Activated naive CD8-positive, alpha-beta T cell treated with anti-CD3 and anti-CD28 coated beads, Interleukin-2, amount 10 ng/mL, durations not matched to agents 7 days and 5 days (primary cell): ENCODE measurements around the gene COPZ2. TPM values are rescaled to one million over a fixed set of nuclear protein-coding genes. Genes with fewer than 3 reads are reported as not detected.

Experiments used
- ATAC-seq: fragments of 150-1000 bp; cut with Tn5 transposase; one replicate; pipeline ENCODE4 v1.10.0; 2021; ENCODE audit warnings: low read depth, moderate library complexity
- POLR2A ChIA-PET: fragments of 350-600 bp; sonication (Branson Sonifier 250); formaldehyde crosslinking; loops from one replicate; lab custom pipeline; 2021; ENCODE audit warnings: antibody characterized with exemption; lab: Charles Lee
- DNase-seq: peaks from one replicate; pipeline ENCODE4 v3.0.0; 2021
- H3K27ac Mint-ChIP-seq: one replicate; pipeline ENCODE4 v1.8.0; 2022; ENCODE audit warnings: mild to moderate bottlenecking, mixed read lengths
- H3K27me3 Mint-ChIP-seq: one replicate; pipeline ENCODE4 v1.8.0; 2022; ENCODE audit warnings: mild to moderate bottlenecking, moderate library complexity, mixed read lengths
- H3K36me3 Mint-ChIP-seq: one replicate; pipeline ENCODE4 v1.8.0; 2021; ENCODE audit warnings: mild to moderate bottlenecking, mixed read lengths
- H3K4me1 Mint-ChIP-seq: one replicate; pipeline ENCODE4 v1.8.0; 2021; ENCODE audit warnings: mixed read lengths
- H3K4me3 Mint-ChIP-seq: one replicate; pipeline ENCODE4 v1.8.0; 2022; ENCODE audit warnings: mild to moderate bottlenecking, moderate library complexity, mixed read lengths
- H3K9me3 Mint-ChIP-seq: one replicate; pipeline ENCODE4 v1.8.0; 2021; ENCODE audit warnings: mixed read lengths
- microRNA-seq: library from miRNA; unstranded; fragments of <30 nt; microRNA quantifications from one replicate; pipeline ENCODE4 v1.2.0, GENCODE V29; 2022
- total RNA-seq, 2 experiments: library from RNA; stranded (reverse); gene quantifications; one replicate each; pipeline ENCODE4 v1.2.3, GENCODE V29; 2021

The COPZ2 gene
- total RNA-seq, 2 experiments from 2014 or later, result 6.1 to 8.8 TPM

DNA sequence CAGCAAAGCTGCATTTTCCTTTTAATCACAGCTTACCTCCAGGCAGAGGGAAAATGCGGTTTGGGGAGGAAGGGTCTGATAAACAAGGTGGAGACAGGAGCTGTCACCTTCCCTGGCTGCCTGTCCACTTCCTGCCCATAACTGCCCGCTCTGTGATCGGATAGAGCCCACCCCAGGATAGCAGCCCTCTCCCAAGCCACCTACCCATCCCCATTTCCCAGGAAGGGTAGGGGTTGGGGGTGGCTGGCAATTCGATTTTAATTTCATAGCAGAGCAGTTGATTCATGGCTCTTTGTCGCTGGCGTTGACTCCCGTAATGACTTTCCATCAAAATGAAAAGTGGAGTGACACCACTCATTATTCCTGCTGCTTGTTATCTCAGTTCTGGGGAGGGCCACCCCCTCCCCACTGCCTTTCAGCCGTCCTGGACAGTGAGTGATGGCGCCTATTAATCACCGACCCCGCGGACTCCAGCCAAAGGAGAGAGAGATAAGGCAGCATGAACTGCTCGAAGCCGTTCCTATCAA lies 55.4 kb downstream of the COPZ2 start:
- peaks cover 28% of the 10 kb centered on the region for H3K4me1 Mint-ChIP-seq
- peaks cover 28% of the 10 kb centered on the region for H3K36me3 Mint-ChIP-seq
- H3K4me3 Mint-ChIP-seq, result no peak overlapping the region
- H3K9me3 Mint-ChIP-seq, result no peaks in the 10 kb centered on the region
- no peak overlapping the region for H3K27ac Mint-ChIP-seq
- DNase-seq (no peak), ATAC-seq (no peak)
- H3K27me3 Mint-ChIP-seq, result no peaks in the 10 kb centered on the region
- POLR2A ChIA-PET, result interaction anchor here (0.6 to 2.4 kb wide), 3 partner anchors 12 to 36 kb away, joined by 3 to 8 read pairs (median 4); no protein-coding TSS in a partner anchor

DNA sequence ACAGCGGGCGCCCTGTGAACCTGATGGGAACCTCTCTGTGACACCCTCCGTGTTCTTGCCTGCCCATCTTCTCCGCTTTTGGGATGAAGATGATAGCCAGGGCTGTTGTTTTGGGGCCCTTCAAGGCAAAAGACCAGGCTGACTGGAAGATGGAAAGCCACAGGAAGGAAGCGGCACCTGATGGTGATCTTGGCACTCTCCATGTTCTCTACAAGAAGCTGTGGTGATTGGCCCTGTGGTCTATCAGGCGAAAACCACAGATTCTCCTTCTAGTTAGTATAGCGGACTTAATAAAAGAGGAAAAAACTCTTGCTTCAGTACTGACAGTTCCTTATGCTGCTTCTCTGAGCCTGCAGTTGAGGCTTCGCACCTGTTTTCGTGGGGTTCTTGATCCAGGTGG lies 56.1 kb downstream of the COPZ2 start:
- Mint-ChIP-seq H3K4me1 (peaks cover 28% of the 10 kb centered on the region), H3K9me3 (no peaks in the 10 kb centered on the region), H3K27ac (no peak overlapping the region), H3K36me3 (peaks cover 29% of the 10 kb centered on the region), H3K4me3 (peak overlapping the region; percentile 42), H3K27me3 (no peaks in the 10 kb centered on the region)
- DNase-seq (no peak), ATAC-seq (peak; percentile 15)
- POLR2A ChIA-PET, result interaction anchor here (1.5 to 2.4 kb wide), 2 partner anchors 37 to 39 kb away, joined by 4 to 8 read pairs; no protein-coding TSS in a partner anchor

DNA sequence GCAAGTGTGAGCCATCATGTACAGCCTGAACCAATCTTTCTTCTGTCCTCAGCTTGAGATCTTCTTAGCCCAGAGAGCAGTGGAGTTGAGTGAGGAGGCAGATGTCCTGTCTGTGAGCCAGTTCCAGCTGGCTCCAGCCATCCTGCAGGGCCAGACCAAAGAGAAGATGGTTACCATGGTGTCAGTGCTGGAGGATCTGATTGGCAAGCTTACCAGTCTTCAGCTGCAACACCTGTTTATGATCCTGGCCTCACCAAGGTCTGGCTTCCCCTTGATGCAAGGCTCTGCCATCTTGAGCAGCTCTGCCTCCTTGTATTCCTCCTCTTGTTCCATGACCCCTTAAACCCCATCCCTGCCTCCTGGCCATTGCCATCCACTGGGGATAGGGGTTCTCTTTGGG lies 57.1 kb downstream of the COPZ2 start:
- peak overlapping the region; percentile 64 for H3K27ac Mint-ChIP-seq
- no peak for ATAC-seq
- no peak overlapping the region for H3K4me3 Mint-ChIP-seq

DNA sequence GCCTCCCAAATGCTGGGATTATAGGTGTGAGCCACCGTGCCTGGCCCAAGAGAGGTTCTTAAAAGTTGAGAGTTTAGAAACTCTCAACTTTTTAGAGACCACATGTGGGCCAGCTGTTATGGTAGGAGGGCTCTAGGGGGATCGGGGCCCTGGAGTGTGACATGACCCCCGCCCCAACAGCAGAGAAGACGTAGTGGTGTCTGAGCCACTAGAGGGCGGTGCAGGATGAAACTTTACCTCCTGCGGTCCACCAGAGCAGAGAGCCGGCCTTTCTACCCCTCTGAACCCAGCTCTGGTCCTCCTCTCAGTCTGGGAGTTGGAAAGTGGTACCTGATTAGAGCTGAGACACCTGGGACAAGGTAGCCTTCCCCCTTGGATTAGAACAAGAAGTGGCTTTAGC lies 59.3 kb downstream of the COPZ2 start:
- Mint-ChIP-seq H3K4me3 (no peak overlapping the region), H3K36me3 (peaks cover 28% of the 10 kb centered on the region), H3K4me1 (peaks cover 26% of the 10 kb centered on the region), H3K27ac (no peak overlapping the region), H3K27me3 (no peaks in the 10 kb centered on the region), H3K9me3 (no peaks in the 10 kb centered on the region)
- peak; percentile 62 for ATAC-seq
- peak; percentile 65 for DNase-seq
- POLR2A ChIA-PET, result interaction anchor here (1.2 to 2.3 kb wide), 3 partner anchors 33 to 39 kb away, joined by 3 to 14 read pairs (median 7); no protein-coding TSS in a partner anchor

More for the DNA sequence above, 57.1 kb downstream of the COPZ2 start:
- Mint-ChIP-seq H3K36me3 (peaks cover 32% of the 10 kb centered on the region), H3K9me3 (no peaks in the 10 kb centered on the region), H3K4me1 (peaks cover 30% of the 10 kb centered on the region), H3K27me3 (no peaks in the 10 kb centered on the region)
- POLR2A ChIA-PET, result interaction anchor here (0.8 to 1.5 kb wide), 2 partner anchors 18 to 40 kb away, joined by 3 to 4 read pairs; no protein-coding TSS in a partner anchor
- DNase-seq, result no peak

Small RNAs within 50 kb of the gene (microRNA-seq; reads per million reads assigned to microRNA genes)
- gene MIR152, result 84.2 reads per million, percentile 53 among the genes with 10 or more reads in this experiment

Other genes starting within 250 kb of the COPZ2 start
- 10 to 100 TPM; 50.8 to 50.9 TPM for gene OSBPL7, start 216.0 kb downstream of the COPZ2 start, total RNA-seq
- 10 to 100 TPM; 49.7 to 50.3 TPM for gene MRPL10, start 206.3 kb downstream of the COPZ2 start, total RNA-seq
- gene LRRC46, start 206.1 kb downstream of the COPZ2 start, total RNA-seq, result under 1 TPM; 0.42 to 0.43 TPM
- 10 to 100 TPM; 38.0 to 39.6 TPM for gene SCRN2, start 196.5 kb downstream of the COPZ2 start, total RNA-seq
- under 1 TPM; 0.09 to 0.22 TPM for gene SP6, start 186.6 kb downstream of the COPZ2 start, total RNA-seq
- gene SP2, start 141.6 kb downstream of the COPZ2 start, total RNA-seq, result 10 to 100 TPM; 28.1 to 28.2 TPM
- 10 to 100 TPM; 32.5 to 32.8 TPM for gene PNPO, start 96.2 kb downstream of the COPZ2 start, total RNA-seq
- gene PRR15L, start 79.9 kb downstream of the COPZ2 start, total RNA-seq, result not detected
- 100 to 1,000 TPM; 286 to 287 TPM for gene CDK5RAP3, start 66.7 kb downstream of the COPZ2 start, total RNA-seq
- 10 to 100 TPM; 62.2 to 63.1 TPM for gene NFE2L1, start 10.6 kb upstream of the COPZ2 start, total RNA-seq
- 10 to 100 TPM; 55.1 to 56.0 TPM for gene CBX1, start 63.7 kb upstream of the COPZ2 start, total RNA-seq
- 10 to 100 TPM; 31.3 to 36.8 TPM for gene SNX11, start 70.0 kb upstream of the COPZ2 start, total RNA-seq